H1 (cell line): Measurements from ENCODE around the gene AP2A2. TPM values are rescaled to one million over a fixed set of nuclear protein-coding genes. Genes with fewer than 3 reads are reported as not detected.

Experiments used
- BCL11A ChIP-seq, 2 experiments: IDR thresholded peaks; one replicate each; pipeline ENCODE4 v1.6.1; 2011; ENCODE audit warnings: low read depth in 2 of 2, low read length in 2 of 2, mild to moderate bottlenecking in 2 of 2
- GTF2F1 ChIP-seq: IDR thresholded peaks from 2 replicates; pipeline ENCODE4 v1.6.1; 2012; ENCODE audit warnings: low read depth, low read length, improper control_type of control experiment, borderline replicate concordance
- JUN ChIP-seq: IDR thresholded peaks from 2 replicates; pipeline ENCODE4 v1.6.1; 2011; ENCODE audit warnings: low read depth, mild to moderate bottlenecking, improper control_type of control experiment, low read length
- POU5F1 ChIP-seq: IDR thresholded peaks from 2 replicates; pipeline ENCODE4 v1.6.1; 2011; ENCODE audit warnings: low read depth, mild to moderate bottlenecking, low read length, moderate library complexity
- SUZ12 ChIP-seq: fragments of 200-600 bp; sonication (generic); IDR thresholded peaks from 2 replicates; pipeline ENCODE4 v1.6.1; 2012; ENCODE audit warnings: mild to moderate bottlenecking, inconsistent platforms, low read length, moderate library complexity, mixed read lengths
- TAF1 ChIP-seq: IDR thresholded peaks from 2 replicates; pipeline ENCODE4 v1.6.1; 2011; ENCODE audit warnings: mild to moderate bottlenecking, low read depth, low read length
- polyA plus RNA-seq, 7 experiments: library from polyadenylated mRNA; depleted of rRNA in 3 of 7; stranded (reverse) in 5 of 7; unstranded in 2 of 7; fragments of >200 nt in 5 of 7; fragments of 200-250 nt in 2 of 7; gene quantifications; 1 replicate in 5 of 7; 2 replicates in 1 of 7; 4 replicates in 1 of 7; pipeline versions ENCODE4 v1.2.1 to v1.2.3, GENCODE V29; 2011 to 2013; ENCODE audit warnings: missing spikeins in 2 of 7, mixed read lengths in 2 of 7
- total RNA-seq: library from RNA; stranded (reverse); fragmentation: NEBNext Ultra II Directional; extraction: Animal tissue kit (Norgen Biotek cat#: 25700); gene quantifications from 2 replicates; pipeline ENCODE4 v1.2.1, GENCODE V29; 2021

The AP2A2 gene
- total and polyA plus RNA-seq, 2 of the 8 experiments (the other 6 are each of a cell fraction or from before 2014, with no cell fraction given), result 50.0 to 65.0 TPM

DNA sequence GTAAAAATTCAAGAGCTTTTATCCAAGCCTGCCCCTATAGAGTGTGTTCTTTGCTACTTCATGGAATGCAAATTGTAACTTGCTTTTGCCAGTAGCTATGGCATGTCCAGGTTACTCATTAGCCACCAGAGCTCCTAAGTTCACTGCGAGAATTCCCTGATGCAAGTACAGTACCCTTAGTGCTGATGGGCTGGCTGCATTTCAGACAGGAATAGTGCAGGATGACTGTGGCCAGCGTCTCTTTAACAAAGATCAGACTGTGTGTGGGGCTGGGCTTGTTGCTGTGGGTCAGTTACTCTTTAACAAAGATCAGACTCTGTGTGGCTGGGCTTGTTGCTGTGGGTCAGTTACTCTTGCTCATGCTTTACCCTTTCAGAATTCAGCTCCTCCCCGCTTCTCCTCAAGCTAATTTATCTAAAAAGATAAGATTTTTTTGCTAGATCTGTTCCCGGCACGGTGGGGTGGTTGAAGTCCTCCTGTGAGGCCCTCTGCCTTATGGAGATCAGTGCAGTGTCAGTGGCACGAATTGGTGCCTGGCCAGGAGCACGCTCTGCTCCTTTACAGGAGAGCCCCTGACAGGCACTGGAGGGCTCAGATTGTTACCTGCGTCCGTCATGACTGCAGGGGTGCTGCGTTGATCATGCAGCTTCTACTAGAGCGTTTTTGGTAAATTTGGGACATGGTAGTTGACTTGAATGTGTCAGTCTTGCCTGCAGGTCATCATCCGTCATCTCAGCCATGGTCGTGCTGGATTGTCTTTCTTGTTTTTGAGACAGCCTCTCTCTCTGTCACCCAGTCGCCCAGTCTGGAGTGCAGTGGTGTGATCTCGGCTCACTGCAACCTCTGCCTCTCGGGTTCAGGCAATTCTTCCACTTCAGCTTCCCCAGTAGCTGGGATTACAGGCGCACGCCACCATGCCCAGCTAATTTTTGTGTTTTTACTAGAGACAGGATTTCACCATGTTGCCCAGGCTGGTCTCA is 27.0 kb downstream of the AP2A2 start (continued):
- TF ChIP-seq BCL11A (IDR thresholded peaks at IDR 0.05; ENCODE audit: low read depth in 2 of 2, low read length in 2 of 2) (no peak), TAF1 (no peak), GTF2F1 (no peak), POU5F1 (no peak), JUN (no peak), SUZ12 (no peak)
